Right hindlimb (tissue), 1 donor: ENCODE data around the gene WDR72.
"Not testable (repeated sequence)": the region's sequence is repeated elsewhere in the genome, so short reads cannot be mapped to it uniquely, and the experiment has no call there.

Source experiments
- DNase-seq: peaks from one replicate; pipeline ENCODE4 v3.0.0-alpha.2; 2018

WDR72 gene

DNA sequence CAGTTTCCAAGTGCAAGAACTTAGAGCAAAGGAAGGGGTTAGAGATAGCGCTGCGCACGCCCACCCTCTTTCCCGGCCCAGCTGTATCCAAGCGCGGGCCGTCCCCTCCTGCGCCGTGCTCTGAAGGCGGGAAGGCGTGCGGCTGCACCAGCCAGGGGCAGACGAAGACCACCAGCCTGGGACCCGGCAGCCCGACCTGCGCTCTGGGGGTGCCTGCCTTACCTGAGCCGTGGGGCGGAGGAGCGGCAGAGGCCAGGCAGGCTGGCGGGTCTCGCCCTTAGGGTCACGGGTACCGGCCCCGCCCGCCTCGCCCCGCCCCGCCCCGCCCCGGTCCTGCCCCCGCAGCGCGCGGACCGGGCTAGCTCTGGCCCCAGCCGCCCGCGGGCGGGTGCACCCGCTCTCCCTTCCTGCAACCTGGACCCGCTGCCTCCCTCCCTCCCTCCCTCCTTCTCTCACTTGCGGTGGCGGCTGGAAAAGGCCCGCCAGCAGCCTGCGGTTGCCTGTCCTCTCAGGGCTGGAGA is at the start of gene WDR72:
TSS of gene WDR72 (minus strand) at position 253 of the 521 bp plus-strand sequence. CDS start 26,514 bp downstream, outside the sequence.
- peak; percentile 24 for DNase-seq

DNA sequence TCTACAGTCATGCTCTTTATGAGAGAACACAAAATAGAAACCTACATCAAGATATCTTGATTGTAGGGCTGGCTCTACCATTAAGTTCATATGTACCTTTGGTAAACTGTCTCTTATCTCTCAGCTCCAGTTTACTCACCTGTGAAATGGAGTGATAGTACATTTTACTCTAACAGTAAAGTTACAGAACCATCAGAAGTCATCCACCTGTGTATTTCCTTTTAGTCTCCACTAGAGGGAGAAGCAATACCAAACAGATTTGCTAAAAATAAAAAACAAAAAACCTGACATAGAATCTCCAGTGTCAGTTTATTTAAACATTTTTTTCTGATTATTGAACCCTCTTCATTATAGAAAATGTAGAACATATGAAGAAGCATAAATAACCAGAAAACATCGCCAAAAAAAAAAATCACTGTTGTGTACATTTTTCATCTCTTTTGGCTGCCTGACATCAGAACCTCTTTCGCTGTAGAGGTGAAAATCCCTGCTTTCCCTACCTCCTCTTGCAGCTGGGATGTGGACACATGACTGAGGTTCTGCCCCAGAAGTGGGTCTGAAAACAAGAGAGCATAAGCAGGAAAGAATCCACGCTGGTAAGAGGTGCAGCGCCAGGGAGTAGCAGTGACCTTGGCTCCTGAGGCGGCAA is 48.7 kb upstream of the WDR72 start:
- no peak for DNase-seq

DNA sequence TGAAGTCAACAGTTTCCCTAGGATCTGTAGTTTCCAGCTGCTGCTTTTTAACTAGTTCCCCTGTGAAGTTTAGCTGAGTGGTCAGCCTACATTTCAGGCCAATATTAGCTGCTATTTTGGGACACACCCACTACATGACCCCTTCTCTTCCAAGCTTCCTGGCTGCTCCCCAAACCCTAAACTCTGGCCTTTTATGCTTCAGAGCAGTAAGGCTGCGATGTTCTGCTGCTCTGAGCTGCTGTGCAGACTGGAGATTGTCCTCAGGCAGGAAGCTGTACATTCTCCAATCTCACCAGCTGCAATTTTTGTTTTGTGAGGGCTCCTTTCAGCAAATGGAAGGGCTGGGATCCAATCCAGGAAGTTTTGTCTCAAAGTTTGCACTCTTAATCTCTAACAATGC is 48.0 kb upstream of the WDR72 start:
- DNase-seq = peak; percentile 85

DNA sequence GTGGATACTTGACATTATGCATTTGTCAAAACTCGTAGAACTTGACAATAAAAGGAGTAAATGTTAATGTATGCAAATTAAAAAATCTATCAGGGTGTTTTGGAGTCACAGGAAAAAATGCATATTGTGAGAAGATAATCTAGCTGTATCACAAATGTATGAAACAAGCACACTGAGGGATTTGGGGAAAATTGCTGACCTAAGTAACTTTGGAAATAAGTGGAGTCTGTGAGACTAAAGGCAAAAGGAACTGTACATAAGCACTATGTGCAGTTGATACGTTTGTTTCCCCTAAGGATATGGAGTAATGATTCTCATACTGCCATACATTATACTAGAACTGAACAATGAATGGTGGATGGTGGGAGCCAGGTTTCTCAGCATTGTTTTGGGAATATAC is 43.2 kb upstream of the WDR72 start:
- DNase-seq = no peak

DNA sequence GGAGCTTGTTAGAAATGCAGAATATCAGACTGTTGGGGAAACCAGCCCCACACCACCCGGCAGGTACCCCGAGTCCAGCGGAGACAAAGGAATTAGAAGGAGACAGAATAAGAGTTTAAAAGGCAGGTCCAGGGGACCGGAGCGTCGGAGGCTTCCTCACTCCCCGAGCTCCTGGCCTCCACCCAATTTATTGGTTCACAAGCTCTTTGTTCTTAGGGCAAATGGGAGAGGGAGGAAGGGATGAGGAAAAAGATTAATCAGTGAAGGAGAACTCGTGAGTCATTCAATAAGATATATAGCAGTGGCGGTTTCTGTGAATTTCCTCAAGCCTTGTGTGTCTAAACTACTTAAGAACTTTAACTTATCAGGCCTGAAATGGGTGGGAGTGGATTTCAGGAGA is 32.1 kb upstream of the WDR72 start:
- DNase-seq = no peak

DNA sequence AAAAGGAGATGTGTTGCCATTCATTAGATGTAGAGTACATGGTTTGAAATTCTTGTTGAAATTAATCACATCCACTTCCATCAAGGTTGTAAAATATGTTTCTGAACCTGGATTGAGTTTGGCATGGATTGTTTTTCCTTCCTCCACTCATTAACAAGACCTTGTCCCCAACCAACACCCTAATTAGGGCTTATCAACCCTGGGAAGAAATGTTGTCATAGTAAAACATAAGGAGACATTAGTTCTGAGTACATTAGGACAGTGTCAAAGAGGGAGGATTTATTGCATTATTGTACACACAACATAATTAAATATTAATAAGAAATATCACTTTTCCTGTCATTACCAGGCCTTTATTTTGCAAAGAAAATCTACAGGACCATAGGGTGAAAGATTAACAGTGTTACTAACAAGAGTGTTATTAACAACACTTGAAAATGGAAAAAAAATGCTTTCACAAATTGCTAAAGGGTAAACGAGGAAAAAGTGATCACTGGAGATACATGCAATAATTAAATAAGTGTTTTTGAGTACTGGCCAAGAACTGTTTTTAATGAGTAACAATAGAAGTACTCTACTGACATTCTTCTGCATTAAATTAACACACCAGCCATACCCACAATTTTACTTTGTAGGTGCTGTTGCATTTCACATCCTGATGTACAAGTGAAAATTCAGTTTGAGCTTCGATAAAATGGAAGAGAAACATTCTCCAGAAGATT is 30.4 kb upstream of the WDR72 start:
- DNase-seq = no peak

DNA sequence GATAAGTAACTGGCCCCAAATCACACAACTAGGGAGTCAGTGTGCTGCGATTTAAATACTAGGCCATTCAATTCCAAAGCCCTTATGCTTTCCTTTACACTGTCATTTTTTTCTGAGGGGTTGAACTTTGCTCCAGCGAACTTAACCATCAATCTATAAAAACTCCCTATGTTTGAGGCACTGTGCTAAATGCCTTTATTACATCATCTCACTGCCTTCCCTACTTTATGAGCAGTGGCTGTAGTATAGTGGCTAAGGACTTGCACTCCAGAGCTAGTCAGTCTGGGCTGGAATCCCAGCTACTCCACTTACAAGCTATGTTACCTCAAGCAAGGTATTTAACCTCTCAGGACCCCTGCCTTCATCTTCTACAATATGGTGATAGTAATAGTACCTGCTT is 26.9 kb upstream of the WDR72 start:
- DNase-seq = no peak

DNA sequence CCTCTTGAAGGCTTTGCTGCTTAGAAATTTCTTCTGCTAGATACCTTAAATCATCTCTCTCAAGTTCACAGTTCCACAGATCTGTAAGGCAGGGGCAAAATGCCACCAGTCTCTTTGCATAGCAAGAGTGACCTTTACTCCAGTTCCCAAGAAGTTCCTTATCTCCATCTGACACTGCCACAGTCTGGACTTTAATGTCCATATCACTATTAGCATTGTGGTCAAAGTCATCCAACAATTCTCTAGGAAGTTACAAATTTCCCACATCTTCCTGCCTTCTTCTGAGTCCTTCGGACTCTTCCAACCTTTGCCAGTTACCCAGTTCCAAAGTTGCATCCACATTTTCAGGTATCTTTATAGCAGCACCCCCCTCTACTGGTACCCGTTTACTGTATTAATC is 25.8 kb upstream of the WDR72 start:
- not testable (repeated sequence) for DNase-seq

DNA sequence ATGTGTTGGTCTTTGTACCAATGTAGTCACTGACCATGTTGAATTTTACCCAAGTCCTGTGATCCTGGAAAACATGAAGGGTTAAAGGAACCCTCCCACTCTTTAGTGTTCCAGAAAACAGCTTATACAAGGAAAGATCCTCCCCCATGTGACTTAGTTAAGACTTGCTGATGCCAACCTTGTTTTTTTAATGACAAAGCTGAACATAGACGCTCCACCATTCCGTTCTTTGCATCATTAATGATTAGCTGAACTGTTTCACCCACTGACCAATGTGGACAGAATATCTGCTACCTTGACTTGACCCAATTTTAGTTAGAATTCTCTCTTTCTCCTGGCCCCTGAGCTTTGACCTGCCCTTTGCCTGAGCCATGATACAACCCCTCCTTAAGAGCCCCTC is 3.5 kb upstream of the WDR72 start:
- no peak for DNase-seq

DNA sequence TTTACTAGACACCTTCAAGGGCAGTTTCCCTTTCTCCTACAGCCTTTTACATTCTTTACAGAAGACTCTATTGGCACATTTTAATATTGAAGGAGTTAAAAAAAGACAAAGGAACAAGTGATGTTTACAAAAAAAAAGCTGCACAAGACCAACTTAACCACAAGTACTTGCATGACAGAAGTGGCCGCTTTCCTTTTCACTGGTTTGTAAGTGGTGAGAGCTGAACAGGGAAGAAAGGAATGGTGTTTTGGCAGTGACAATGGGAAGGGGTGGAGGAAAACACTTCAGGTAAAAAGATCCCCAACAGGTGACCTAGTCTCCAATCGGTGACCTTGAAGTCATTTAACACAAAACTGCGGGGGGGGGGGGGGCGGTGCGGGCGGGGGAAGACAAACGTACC is 1.1 kb downstream of the WDR72 start:
- DNase-seq = no peak

DNA sequence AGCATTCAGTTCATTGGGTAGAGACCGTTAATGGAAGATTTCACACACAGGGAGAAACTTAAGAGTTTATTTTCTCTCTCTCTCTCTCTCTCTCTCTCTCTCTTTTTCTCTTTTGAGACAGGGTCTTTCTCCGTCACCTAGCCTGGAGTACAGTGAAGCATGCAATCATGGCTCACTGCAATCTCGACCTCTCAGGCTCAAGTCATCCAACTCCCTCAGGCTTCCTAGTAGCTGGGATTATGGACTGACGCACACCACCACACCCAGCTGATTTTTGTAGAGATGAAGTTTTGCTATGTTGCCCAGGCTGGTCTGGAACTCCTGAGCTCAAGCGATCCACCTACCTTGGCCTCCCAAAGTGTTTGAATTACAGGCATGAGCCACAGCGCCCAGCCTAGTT is 1.6 kb downstream of the WDR72 start:
- DNase-seq = no peak

DNA sequence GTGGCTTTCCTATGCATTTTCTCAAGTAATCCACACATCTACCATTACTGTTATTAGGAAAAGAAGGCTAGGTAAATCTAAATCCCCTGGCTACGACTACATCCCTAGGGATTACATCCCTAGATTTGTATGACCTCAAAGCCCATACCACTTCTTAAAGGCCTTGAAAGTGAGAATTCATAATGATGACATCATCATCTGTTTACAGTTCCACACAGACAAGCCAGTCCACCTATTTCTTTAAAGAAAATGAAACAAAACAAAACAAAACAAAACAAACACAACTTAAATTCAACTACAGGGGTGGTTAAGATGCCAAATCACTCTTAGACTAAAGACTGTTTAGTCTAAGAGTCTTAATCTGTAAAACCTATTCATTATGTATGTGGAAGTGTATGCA is 5.7 kb downstream of the WDR72 start:
- DNase-seq = no peak

DNA sequence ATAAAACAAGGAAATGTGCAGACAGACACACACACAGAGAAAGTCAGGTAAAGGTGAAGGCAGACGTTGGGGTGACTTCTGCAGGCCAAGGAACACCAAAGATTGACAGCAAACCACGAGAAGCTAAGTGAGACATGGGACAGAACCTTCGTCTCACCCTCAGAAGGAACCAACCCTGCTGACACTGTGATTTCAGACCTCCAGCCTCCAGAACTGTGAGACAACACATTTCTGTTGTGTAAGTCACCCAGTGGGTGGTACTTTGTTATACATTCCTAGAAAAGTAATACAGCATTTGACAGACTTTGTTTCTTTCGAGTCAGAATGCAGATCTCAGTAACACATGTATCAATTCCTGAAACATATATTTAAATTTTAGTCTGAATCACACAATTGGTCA is 7.1 kb downstream of the WDR72 start:
- no peak for DNase-seq

DNA sequence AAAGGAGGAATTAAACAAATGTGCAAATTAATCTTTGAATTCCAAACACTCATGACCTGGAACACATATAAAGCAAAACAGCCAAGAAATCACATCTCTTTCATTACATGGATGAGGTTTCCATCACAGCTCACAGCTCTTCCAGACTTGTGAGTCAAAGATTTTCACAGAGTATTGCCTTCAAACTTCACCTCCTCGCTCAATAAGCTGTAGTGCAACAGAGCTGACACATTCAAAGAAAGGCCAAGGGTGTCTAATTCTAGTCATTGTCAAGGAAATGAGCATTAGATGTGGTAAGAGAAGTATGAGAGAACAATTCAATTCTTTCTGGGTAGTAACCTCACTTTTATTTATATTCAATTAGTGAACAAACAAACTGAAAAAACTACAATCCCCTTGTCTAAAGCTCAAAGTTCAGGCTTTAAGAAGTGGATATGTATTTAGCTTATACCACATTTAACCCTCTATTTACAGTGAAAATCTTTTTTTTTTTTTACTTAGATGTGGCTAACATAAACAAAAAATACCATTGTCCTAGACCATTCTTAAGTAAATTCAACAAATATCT is 11.9 kb downstream of the WDR72 start:
- DNase-seq = no peak

DNA sequence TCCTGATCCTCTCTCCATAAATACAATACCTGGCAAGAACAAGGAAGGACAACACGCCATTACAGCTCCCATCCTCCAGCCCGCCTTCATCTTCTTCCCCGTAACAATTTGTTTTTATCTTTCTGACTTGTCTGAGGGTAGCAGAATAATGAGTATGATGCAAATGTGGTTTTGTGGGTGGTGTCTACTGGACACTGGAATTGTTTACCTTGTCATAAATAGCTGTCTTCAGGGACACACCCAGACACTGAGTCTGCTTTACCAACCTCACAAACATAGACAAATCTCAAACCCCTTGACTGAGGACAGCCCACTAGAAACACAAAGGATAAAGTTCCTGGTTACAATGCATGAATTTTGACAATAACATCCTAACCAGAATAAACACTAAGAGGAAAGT is 13.4 kb downstream of the WDR72 start:
- no peak for DNase-seq

DNA sequence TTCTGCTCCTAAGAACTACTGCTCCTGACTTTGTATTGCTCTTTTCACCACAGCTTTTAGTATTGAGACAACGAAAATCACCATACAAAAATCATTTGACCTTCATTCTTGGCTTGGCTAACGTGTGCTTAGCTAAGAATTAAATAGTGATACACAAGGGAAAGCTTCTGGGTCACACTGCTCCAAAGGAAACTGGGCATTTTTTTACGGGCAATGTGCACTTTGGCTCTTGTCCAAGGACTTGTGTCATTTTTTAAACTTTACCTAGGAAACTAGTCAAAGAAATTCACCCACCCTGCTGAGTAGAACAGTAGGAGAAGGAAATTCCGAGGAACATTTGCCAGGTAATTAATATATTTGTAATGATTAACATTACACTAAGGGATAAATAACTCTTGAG is 19.8 kb downstream of the WDR72 start:
- no peak for DNase-seq

DNA sequence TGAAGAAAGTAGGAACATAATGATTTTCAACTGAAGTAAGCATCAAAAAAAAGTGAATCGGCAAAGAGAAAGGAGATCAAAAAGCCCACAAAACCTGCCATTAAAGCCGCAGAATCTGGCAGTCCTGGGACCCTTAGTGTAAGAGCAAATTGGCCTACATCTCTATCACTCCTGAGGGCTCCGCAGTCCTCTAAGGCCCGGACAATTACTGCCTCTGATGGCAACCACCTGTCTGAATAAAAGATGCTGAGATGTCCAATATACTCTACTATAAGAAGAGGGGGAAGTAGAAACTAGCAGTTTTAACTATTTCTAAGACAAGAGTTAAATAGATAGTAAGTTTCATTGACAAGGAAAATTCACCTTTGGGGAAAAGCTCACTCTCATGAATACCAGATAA is 20.3 kb downstream of the WDR72 start:
- DNase-seq = no peak

DNA sequence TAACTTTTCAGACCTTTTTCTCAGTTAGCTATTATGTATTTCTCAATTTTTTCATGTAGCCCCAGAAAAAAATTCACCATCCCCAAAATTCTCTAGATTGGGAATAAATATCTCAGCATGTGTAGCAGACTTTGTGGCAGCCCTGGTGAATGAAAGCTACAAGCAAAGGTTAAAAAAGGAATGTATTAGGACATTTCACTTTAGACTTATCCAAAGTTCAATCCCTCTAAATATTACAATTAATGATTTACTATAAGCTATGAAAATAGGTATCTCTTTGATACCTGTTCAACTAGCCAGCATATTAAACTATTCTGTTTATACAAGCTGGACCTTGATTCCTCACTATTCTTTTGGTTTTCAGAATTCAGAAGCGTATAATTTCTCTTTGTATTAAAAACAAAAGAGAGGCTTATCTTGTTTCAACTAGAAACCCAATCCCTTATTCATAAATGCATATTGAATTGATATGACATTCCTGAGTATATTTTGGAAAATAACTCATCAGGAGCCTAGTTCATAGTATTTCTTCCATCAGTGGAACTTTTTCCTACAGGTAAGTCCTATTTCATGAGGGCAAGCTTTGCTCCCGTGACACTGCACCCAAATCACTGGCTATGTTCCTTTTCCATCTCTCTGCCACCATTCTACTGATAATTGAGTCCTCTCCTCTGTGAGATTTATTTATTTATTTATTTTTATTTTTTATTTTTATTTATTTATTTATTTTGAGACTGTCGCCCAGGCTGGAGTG is 38.0 kb downstream of the WDR72 start:
- DNase-seq = no peak

DNA sequence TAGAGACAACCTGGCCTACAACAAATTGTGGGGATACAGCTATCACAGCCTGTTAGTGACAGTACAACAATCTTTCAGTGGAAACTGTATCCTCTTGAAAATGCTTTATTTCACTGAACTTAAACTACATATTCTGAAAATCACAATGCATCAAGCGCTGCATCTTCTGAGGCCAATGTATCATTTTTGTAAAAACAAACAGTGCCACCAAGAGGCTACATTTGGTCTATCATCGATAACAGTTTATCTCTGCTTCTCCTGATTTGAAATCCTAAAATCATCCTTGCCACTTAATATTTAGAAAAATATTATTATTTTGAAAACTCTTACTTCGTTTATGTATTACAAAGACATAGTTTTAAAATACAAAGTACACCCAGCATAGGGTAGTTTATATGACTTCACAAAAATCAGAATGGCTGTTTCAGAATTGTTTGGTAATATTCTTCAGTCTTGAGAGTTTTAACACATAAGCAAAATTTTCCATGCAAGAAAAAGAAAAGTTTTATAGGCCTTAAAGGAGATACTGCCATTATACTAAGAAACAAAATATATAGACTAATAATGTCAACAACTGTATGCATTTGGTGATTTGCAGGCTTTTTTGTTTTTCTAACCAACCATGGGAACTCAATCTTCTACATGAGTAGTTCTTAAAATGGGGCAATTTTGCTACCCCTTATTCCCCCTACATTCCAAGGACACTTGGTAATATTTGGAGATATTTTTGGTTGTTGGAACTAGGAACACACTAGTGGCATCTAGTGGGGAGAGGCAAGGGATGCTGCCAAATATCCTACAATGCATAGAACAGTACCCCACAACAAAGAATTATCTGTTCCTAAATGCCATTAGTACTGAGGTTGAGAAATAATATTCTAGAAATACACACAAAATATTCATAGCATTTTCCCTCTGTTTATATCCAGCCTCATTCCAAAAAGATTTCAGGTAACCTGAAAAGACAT is 42.3 kb downstream of the WDR72 start:
- DNase-seq = no peak

DNA sequence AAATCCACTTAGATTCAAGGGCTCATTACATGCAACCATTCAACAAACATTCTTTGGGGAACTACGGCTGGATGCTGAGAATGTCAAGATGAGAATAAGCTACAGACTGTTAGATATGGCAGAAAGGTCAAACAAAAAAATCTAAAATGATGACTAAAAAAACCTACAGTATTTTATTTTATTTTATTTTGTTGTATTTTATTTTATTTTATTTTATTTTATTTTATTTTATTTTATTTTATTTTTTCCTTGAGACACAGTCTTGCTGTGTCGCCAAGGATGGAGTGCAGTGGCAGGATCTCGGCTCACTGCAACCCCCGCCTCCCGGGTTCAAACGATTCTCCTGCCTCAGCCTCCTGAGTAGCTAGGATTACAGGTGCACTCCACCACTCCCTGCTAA is 46.2 kb downstream of the WDR72 start:
- no peak for DNase-seq

DNA sequence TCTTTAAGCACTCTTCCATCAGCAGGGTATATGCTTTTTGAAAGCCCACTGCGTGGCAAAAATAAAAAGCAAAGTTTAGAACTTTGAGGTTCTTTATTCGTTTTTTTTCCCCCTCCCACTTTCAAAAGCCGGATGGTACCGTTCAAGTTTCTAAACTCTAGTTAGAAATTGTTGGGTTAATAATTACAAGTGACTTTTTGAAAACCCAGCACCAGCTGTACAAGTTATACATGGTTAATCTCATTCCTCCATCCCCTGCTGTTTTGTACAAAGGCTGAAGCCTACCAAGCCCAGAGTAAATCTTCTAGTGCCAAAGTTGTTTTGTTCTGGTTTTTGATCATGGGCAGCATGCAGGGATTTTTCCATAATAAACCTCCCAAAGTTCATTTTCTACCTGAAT is 48.6 kb downstream of the WDR72 start:
- no peak for DNase-seq

DNA sequence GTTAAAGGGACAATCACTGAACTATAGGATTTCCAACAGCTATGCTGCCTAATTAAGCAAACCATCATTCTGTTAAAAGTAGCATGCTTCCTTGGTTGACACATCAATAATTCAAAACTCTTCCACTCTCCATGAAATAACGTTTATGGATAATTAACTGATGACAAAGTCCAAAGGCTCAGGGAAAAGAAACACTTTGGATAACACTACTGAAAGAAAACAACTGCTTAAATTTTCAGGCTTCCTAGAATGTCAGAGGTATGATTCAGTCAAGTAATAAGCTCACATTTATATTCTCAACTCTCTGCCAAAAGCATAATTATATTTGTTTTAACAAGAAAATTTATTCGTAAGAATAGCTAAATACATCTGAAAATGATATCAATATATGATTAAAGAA is 49.6 kb downstream of the WDR72 start:
- no peak for DNase-seq
